ENCODE data around the gene THSD7B. TPM values are rescaled to one million over a fixed set of nuclear protein-coding genes. Genes with fewer than 3 reads are reported as not detected.
A peak's percentile ranks its signal among the peaks of the same experiment; 100 is the strongest.

Gene THSD7B
- total and polyA plus RNA-seq, 2 donors from 2014 or later, result 0.34 to 0.85 TPM

DNA sequence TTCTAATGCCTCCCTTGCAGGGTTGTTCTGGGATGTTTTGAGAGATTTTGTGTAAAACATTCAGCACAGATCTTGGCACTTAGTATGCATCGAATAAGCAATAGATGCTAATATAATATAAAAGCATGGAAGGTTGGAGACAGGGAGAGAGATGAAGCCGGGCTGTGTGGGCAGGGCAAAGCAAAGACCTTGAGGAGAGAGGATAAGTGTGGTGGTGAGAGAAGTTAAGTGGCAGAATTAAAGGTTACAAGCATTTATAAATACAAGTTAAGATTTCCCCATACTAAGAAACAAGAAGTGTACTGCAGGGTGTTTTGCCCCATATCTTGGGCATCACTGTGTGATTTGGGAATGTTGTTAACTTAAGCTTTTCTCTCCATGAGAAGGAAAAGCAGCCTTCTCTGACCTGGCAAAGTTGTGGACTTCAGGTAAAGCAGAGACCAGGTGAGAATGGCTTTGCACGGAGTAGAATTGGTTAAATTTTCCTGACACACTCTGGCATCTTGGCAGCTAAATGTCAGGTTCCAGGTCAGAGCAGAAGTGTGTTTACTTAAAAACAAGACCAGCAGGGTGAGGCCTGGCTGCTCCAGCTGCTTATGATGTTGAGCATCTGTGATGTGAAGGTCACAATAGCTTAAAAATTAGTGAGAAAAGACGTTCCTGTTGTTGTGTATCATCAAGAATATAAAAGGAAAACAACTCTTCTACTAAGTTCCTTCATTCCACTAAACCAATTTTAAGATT, 910.4 kb downstream of the THSD7B start:
- intact Hi-C loops (cut with DNase I), result no loop called here
- Histone ChIP-seq H3K4me1 (ENCODE audit: control insufficient read depth in 2 of 3, insufficient read depth in 2 of 3, low read depth in 1 of 3, low read length in 3 of 3) (no peaks in the 10 kb centered on the region), H3K36me3 (ENCODE audit: control insufficient read depth in 2 of 3, insufficient read depth in 3 of 3, low read length in 3 of 3) (no peaks in the 10 kb centered on the region), H3K9ac (ENCODE audit: low read length in 3 of 3) (no peak overlapping the region), H3K9me3 (ENCODE audit: control insufficient read depth in 2 of 3, insufficient read depth in 1 of 3, low read length in 3 of 3) (no peaks in the 10 kb centered on the region), H3K27ac (ENCODE audit: low read depth in 2 of 2, low read length in 2 of 2) (no peak overlapping the region), H3K4me3 (ENCODE audit: low read length in 3 of 3) (no peak overlapping the region), H3K27me3 (ENCODE audit: control insufficient read depth, insufficient read depth, low read length) (no peaks in the 10 kb centered on the region)
- DNase-seq (peak in 1 of 5 donors; percentile 8), FAIRE-seq (no peak)
- TF ChIP-seq, protein P1, sequence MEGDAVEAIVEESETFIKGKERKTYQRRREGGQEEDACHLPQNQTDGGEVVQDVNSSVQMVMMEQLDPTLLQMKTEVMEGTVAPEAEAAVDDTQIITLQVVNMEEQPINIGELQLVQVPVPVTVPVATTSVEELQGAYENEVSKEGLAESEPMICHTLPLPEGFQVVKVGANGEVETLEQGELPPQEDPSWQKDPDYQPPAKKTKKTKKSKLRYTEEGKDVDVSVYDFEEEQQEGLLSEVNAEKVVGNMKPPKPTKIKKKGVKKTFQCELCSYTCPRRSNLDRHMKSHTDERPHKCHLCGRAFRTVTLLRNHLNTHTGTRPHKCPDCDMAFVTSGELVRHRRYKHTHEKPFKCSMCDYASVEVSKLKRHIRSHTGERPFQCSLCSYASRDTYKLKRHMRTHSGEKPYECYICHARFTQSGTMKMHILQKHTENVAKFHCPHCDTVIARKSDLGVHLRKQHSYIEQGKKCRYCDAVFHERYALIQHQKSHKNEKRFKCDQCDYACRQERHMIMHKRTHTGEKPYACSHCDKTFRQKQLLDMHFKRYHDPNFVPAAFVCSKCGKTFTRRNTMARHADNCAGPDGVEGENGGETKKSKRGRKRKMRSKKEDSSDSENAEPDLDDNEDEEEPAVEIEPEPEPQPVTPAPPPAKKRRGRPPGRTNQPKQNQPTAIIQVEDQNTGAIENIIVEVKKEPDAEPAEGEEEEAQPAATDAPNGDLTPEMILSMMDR (IDR thresholded peaks at IDR 0.05; ENCODE audit: borderline replicate concordance, extremely low read depth, insufficient read depth), result no peak

DNA sequence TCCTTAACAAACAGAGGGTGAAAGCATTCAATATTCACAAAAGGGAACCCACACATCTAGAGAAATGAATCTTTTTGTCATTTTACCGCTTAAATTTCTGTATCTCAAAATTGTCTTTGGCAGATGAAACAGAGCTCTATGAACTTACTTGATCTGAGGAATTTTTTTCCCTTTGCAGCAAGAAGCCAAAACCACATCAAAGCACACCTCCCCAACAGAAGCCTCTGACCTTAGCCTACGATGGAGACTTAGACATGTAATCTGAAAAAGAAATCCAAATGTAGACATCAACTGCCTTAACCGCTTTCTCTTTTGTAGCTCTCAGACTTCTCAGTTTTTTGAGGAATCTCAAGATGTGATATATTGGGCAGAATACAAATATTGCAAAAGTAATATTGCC, 911.0 kb downstream of the THSD7B start:
- H3K36me3 ChIP-seq (ENCODE audit: control insufficient read depth in 2 of 3, insufficient read depth in 3 of 3, low read length in 3 of 3), result no peaks in the 10 kb centered on the region
- FAIRE-seq (no peak), DNase-seq (no peak)
- H3K27ac ChIP-seq (ENCODE audit: low read depth in 2 of 2, low read length in 2 of 2), result no peak overlapping the region
- no peaks in the 10 kb centered on the region for H3K9me3 ChIP-seq (ENCODE audit: control insufficient read depth in 2 of 3, insufficient read depth in 1 of 3, low read length in 3 of 3)
- H3K9ac ChIP-seq (ENCODE audit: low read length in 3 of 3), result no peak overlapping the region
- no peak overlapping the region for H3K4me3 ChIP-seq (ENCODE audit: low read length in 3 of 3)
- TF ChIP-seq, protein P1 (IDR thresholded peaks at IDR 0.05; ENCODE audit: borderline replicate concordance, extremely low read depth, insufficient read depth), result no peak
- intact Hi-C loops (cut with DNase I), result no loop called here
- H3K4me1 ChIP-seq (ENCODE audit: control insufficient read depth in 2 of 3, insufficient read depth in 2 of 3, low read depth in 1 of 3, low read length in 3 of 3), result no peaks in the 10 kb centered on the region
- no peaks in the 10 kb centered on the region for H3K27me3 ChIP-seq (ENCODE audit: control insufficient read depth, insufficient read depth, low read length)

DNA sequence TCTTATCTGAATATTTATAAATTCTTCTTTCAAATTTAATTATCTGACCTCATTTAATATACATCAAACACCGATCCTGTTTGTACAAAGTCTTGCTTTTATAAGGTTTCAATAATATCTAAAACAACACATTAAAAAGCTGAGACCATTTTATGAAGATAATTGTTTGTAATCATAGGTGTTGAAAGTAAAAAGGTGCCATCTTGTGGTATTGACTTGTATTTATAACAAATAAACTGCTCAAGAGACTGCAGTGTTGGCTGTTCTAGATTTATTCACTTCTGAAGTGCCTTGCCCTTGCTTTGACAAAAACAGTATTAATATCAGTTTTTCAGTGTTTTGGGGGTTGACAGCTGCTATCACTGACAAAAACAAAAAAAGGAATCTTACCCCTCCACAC, 912.1 kb downstream of the THSD7B start:
- no peak overlapping the region for H3K9ac ChIP-seq (ENCODE audit: low read length in 3 of 3)
- H3K36me3 ChIP-seq (ENCODE audit: control insufficient read depth in 2 of 3, insufficient read depth in 3 of 3, low read length in 3 of 3), result no peaks in the 10 kb centered on the region
- intact Hi-C loops (cut with DNase I), result no loop called here
- no peaks in the 10 kb centered on the region for H3K4me1 ChIP-seq (ENCODE audit: control insufficient read depth in 2 of 3, insufficient read depth in 2 of 3, low read depth in 1 of 3, low read length in 3 of 3)
- no peak overlapping the region for H3K4me3 ChIP-seq (ENCODE audit: low read length in 3 of 3)
- TF ChIP-seq, protein P1 (IDR thresholded peaks at IDR 0.05; ENCODE audit: borderline replicate concordance, extremely low read depth, insufficient read depth), result no peak
- H3K27me3 ChIP-seq (ENCODE audit: control insufficient read depth, insufficient read depth, low read length), result no peaks in the 10 kb centered on the region
- DNase-seq (no peak), FAIRE-seq (no peak)
- H3K9me3 ChIP-seq (ENCODE audit: control insufficient read depth in 2 of 3, insufficient read depth in 1 of 3, low read length in 3 of 3), result no peaks in the 10 kb centered on the region
- no peak overlapping the region for H3K27ac ChIP-seq (ENCODE audit: low read depth in 2 of 2, low read length in 2 of 2)
